KBM-7 (cell line): Measurements from ENCODE around the gene BIN1.

Source experiments
- DNase-seq: peaks from one replicate; pipeline ENCODE4 v3.0.0-alpha.2; 2015
- in situ Hi-C: fragments of 300-500 bp; cut with MboI; formaldehyde crosslinking; loops from 2 replicates; pipeline ENCODE4 v1.14.3; 2020; ENCODE audit warnings: low sequenced_read_pairs, low pct_unique_long_range_greater_than_20kb, mixed read lengths

BIN1 gene

DNA sequence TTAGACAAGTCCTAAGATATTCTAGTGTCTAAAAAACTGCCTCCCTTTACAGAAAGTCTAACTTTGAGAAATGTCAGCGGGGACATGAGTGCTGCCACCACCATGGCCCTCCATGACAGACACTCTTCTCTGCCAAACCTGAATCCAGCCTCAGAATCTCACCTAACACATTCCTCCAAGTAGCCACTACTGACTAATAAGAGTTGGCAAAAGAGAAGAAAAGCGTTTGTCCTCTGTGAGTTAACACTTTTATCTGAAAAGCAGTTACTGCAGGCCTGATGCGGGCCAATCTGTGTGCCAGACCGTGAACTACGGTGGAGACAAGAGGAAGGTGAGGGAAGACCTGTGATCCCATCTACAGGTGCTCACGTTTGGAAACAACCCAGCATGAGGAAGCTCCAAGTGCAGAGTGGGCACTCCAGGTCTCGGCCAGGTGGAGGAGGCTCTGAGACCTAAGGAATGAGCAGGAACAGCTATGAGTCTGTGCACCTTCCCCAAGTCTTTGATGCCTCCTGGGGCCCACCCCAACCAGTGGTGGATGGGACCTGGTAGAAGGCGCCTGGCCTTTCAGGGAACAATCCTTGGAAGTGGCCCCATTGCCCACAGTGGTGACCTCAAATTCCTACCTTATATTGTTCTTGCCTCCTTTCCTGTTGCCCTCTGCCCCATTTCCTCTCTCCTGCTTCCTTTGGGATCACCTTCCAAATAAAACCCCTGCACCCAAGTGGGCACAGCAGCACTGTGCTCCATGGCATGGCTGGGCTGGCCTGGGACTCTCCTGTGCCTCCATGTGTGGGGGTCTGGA, 91.6 kb downstream of the BIN1 start:
- in situ Hi-C loops, result no loop called here
- no peak for DNase-seq

DNA sequence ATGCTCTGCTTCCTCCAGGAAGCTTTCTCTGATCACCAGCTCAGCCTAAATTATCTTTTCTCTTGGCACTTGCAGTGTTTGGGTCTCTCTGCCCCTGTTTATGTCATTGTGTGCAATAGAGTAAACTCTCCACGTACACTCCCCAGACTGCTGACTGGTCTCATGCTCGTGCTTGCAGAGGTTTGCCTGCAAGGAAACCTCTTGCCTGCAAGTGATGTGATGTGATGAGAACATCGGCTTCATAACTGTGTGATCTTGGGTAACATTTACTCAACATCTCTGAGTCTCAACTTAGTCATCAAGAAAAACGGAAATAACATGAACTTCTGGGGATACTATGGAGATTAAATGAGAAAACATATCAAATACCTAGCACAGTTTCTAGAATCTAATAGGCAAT, 92.3 kb downstream of the BIN1 start:
- in situ Hi-C loops, result no loop called here
- no peak for DNase-seq

DNA sequence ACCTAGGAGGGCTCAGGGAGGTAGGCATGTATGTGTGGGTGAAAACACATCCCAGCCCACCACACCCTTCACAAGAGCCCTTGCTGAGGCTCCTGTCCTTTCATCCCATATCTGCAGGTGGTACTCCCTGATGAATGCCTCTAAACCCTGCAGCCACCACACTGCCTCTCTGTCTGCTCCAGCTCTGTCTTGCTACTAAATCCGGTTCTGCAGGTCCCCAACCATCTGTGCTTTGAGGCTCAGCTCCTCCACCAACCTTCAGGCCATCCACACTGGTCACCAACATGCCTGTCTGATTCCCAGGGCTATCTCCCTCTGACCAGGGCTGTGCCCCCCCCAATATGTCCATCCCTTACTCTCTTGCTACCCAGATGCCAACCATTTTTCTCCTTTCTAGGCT, 92.7 kb downstream of the BIN1 start:
- DNase-seq, result no peak
- in situ Hi-C loops, result no loop called here

DNA sequence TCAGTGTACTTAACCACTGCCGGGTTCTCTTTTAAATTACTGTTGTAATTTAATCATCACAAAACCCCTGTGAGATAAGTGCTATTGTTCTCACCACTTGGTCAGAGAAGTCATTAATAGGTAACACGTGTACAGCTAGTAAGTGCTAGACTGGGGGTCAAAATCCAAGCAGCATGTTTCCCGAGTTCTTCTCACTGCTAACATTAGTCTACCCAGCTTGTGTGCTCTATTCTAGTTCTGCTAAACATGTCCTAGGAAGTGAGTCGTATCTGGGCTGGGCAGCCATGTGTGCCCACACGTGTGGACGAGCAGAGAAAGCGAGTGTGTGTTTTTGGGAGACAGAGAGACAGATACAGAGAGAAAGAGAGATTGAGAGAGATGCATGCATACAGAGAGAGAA, 94.1 kb downstream of the BIN1 start:
- no peak for DNase-seq
- in situ Hi-C loops, result no loop called here

DNA sequence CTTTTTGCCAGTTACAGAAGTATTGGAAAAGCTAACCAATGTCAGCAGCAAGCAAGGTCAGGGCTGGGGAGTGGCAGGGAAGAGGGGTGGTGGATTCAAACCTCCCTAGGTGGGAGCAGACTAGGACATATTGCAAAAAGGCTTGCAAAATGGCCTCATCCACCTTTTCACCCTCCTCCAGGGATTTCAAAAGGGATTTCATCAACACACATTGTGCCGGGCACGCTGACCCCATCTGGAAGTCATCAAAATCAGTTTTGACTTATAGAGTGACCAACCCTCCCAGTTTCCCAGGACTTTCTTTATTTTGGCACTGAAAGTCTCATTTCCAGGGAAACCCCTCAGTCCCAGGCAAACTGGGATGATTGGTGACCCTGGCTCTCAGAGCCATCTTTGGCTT, 94.7 kb downstream of the BIN1 start:
- in situ Hi-C loops, result no loop called here
- no peak for DNase-seq

DNA sequence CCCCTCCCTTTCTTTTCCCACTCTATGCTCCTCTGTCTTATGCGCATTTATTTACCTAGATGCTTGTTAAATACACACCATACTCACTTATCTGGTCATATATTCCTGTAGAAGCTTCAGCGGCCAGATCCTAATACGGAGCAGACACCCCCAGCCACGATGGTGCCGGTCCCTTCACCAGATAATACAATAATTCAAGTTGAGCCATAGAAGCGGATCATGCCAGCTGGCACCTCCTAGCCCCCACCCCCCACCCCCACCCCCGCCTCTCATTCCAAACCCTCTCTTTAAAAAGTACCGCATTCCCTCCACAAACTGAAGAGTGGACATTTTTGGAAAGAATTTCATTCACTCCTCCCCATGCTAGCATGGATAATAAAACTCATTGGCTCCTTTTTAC, 95.2 kb downstream of the BIN1 start:
- DNase-seq, result no peak
- in situ Hi-C loops, result no loop called here

DNA sequence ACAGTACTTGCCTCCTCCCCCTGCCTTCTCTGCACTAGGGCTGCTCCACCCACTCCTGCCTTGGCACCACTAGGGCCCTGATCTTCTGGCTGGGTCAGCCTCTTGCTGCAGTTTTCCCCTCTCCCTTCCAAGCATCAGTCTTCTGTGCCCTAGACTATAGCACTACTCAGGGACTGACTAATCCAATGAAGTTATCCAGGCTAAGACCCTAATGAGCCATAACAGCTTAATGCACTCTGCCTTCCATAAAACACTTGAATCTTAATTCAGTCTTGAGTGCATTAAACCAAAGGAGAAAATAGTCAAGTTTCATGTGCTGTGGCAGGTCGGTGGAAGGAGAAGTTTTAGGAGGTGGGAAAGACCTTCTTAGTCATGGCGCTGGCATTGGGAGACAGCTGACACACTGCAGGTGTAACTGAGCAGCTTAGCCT, 95.7 kb downstream of the BIN1 start:
- in situ Hi-C loops, result no loop called here
- no peak for DNase-seq

DNA sequence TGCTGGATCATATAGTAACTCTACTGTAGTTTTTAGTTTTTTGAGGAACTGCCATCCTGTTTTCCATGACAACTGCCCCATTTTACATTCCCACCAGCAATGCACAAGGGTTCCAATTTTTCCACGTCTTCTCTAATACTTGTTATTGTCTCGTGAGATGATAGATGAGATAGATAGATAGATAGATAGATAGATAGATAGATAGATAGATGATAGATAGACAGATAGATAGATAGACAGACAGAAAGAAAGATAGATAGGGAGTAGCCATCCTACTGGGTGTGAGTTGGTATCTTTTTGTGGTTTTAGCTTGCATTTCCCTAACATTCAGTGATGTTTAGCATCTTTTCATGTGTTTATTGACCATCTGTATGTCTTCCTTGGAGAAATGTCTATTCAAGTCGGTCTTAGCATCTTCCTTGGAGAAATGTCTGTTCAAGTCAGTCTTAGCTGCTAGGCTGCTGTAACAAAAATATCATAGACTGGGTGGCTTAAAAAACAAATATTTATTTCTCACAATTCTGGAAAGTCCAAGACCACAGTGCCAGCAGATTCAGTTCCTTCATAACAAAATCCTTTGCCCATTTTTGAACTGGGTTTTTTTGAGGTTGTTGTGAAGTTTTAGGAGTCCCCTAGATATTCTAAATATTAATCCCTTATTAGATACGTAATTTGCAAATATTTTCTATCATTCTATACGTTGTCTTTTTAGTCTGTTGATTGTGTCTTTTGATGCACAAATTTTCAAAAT, 98.5 kb downstream of the BIN1 start:
- in situ Hi-C loops, result no loop called here
- DNase-seq, result no peak

DNA sequence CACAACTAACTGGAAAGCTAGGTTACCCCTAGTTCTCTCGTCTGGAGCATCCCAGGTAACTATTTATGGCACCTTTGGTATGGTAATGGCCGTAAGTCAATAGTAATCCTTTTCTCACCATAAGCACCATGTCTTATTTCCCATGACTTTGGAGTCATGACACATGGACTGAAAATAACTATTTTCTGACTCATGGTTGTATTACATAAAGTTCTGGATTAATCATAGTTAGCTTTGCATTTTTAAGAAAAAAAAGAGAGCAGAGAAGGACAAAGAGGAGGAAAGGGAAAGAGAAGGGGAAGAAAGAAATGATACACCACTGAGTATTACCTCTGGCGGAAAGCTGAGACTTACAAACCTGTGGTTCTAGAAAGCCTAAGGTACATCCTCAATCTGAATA, 99.3 kb downstream of the BIN1 start:
- in situ Hi-C loops, result no loop called here
- no peak for DNase-seq

DNA sequence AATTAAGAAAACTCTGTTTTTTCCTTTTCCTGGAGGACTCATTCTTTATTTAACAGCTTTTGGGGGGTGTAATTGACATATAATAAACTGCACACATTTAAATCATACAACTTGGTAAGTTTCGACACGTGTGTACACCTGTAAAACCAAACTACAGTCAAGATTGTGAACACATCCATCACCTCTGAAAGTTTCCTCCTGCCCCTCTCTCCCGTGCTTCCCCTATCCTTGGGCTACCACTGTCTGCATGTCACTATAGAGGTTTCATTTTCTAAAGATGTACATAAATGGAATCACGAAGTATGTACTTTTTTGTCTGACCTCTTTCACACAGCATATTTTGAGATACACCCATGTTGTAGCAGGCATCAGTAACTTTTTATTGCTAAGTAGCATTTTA, 100.0 kb downstream of the BIN1 start:
- DNase-seq, result no peak
- in situ Hi-C loops, result no loop called here

DNA sequence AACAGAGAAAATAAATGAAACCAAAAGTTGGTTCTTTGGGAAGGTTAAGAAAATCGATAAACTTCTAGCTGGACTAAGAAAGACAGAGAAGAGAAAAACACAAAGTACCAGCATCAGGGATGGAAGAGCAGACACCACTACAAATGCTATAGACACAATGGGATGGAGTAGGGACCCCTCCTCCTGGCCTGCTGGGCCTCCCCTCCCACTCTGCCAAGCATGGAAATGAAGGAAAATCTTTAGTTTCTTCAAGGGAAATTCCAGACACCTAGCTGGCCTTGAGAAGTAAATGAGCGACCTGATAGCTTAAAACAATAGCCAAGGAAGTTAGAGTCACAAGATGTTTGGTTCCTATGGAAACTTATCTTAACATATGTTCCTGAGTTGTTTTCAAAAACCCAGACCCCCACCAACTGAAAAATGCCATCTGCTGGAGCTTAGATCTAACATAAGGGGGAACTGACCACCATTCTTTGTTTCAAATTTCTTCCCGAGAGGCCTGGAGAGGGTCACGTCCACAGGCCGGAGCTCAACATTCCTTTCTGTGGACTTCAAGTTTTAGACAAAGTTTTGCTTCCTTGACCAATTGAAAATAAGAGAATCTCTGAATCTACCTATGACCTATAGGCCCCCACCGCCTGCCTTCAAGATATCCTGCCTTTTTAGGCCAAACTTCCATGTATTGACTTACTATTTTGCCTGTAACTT, 101.9 kb downstream of the BIN1 start:
- DNase-seq, result no peak
- in situ Hi-C loops, result no loop called here

DNA sequence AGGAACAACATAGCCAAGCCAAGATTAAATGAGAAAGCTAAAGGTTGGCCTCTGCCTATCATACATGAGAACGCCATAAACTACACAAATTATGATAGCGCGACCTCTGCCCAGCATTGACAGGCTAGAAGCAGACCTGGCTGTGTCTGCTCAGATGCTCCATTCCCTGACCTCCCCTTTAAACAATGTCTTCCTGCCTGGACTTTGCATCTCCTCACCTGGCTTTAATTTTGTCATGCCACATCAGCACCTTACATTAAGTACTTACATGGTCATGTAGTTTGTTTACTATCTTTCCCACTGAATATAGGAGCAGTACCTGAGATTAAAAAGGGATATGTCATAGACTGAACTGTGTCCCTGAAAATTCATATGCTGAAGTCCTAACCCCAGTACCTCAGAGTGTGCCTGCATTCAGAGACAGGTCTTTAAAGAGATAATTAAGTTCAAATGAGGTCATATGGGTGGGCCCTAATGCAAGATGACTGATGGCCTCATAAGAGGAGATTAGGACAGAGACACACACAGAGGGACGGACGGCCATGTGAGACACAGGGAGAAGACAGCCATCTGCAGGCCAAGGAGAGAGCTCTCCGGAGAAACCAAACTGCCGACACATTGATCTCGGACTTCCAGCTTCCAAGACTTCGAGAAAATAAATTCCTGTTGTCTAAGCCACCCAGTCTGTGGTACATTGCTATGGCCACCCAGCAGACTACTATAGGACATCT, 103.7 kb downstream of the BIN1 start:
- in situ Hi-C loops, result no loop called here

DNA sequence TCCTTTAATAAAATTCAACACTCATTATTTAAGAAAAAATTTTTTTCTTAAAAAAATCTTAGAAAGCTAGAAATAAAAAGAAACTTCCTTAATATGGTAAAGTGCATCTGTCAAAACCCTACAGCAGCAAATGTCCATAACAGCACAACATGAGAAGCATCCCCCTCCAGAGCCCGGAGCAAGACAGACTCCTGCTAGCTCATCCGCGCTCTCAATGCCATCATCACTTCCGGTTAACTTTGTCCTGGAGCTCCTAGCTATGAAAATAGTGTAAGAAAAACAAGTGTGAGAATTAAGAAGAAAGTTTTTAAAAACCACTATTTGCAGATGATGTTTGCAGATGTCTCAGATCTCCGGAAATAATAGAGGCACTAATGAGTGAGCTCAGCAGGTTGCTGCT, 105.2 kb downstream of the BIN1 start:
- in situ Hi-C loops, result no loop called here
- no peak for DNase-seq

More for the DNA sequence above, 103.7 kb downstream of the BIN1 start:
- no peak for DNase-seq

DNA sequence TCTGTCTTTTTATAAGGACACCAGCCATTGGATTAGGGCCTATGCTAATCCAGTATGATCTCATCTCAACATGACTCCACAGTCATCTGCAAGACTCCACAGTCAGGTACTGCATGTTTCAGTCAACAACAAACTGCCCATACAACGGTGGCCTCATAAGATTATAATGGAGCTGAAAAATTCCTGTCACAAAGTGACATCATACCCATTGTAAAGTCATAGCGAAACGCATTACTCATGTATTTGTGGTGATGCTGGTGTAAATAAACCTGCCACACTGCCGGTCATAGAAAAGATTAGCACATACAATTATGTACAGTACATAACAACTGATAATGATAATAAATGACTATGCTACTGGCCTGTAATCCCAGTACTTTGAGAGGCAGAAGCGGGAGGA, 106.0 kb downstream of the BIN1 start:
- in situ Hi-C loops, result no loop called here

DNA sequence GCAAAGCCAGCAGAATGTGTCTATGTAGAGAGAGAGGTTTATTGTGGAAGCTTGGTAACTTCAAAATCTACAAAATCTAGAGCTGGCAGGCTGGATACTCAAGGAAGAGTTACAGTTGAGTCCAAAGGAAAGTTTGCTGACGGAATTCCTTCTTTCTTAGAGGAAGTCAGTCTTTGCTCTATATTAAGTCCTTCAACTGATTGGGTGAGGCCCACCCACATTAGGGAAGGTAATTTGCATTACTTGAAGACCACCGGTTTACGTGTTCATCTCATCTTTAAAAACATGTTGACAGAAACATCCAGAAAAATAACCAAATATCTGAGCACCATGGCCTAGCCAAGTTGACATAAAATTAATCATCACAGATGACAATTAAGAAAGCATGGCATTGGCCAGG, 106.8 kb downstream of the BIN1 start:
- in situ Hi-C loops, result no loop called here
- no peak for DNase-seq

More for the DNA sequence above, 106.0 kb downstream of the BIN1 start:
- DNase-seq, result no peak

DNA sequence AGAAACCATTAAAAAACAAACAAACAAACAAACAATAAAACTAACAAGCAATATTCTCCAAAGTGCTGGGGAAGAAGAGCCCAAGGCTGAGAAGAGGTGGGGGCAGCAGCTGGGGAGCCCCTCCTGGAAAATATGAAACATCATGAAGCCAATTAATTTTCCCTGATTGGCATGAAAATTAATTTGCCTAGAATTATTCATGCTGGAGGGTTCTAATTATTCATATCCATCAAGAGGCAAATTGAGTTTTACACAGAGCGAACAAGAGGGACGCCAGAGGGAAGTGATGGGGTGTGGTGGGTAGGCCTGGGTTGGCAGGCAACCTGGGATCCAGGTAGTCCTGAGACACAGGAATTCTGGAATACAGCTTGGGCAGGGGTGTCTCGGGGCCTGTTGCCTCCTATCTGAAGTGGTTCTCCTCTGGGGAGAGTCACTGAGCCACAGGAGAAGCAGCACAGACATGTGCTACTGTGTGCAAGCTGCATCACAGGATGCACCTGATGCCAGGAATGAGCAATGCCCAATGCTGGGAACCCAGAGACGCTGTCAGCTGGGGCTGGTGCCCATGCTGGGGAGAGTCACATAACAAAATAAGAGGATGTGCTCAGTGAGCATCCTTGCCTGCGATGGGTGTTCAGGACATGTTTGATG, 107.7 kb downstream of the BIN1 start:
- DNase-seq, result no peak
- in situ Hi-C loops, result no loop called here

DNA sequence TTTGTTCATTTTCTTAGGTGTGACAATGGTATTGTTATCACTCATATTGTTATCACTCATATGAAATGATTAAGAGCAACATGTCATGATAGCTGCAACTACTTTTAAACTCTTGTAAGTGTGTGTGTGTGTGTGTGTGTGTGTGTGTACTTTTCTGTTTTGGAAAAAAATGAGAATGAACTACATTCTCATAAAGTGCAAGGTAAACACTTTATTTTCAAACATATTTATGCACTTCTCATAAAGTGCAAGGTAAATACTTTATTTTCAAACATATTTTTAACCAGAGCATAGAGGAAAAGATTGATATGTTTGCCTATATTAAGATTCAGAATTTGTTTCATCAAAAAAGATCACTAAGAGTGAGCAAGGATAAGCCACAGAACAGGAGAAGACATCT, 108.5 kb downstream of the BIN1 start:
- no peak for DNase-seq
- in situ Hi-C loops, result no loop called here
